Psoas muscle (tissue), 8 donors: ENCODE results near the gene PRSS27. TPM values are rescaled to one million over a fixed set of nuclear protein-coding genes. Genes with fewer than 3 reads are reported as not detected.

Source experiments
- ATAC-seq, 4 donors: fragments of 200-7000 bp; cut with Tn5 transposase; one replicate each; pipeline ENCODE4 v1.9.1; 2020; ENCODE audit warnings: moderate library complexity in 3 of 4, mild to moderate bottlenecking in 2 of 4
- DNase-seq, 2 donors: peaks; one replicate each; pipeline ENCODE4 v3.0.0-alpha.2; 2020
- H3K27ac ChIP-seq: fragments of 200-600 bp; one replicate; pipeline ENCODE4 v1.8.0; 2022
- H3K27me3 ChIP-seq, 3 donors: fragments of 200-600 bp in 1 of 3; one replicate each; pipeline versions ENCODE4 v1.6.1 to v1.8.0; 2013 to 2022; ENCODE audit warnings: low read length in 2 of 3, mild to moderate bottlenecking in 2 of 3, moderate library complexity in 1 of 3; ENCODE audit not compliant: insufficient read depth in 3 of 3
- H3K36me3 ChIP-seq, 2 donors: fragments of 200-600 bp in 1 of 2; one replicate each; pipeline versions ENCODE4 v1.6.1 to v1.8.0; 2013 to 2022; ENCODE audit warnings: low read depth in 1 of 2, mild to moderate bottlenecking in 1 of 2, moderate library complexity in 1 of 2; ENCODE audit not compliant: insufficient read depth in 1 of 2
- H3K4me1 ChIP-seq: fragments of 200-600 bp; one replicate; pipeline ENCODE4 v1.8.0; 2022
- H3K4me3 ChIP-seq: fragments of 200-600 bp; one replicate; pipeline ENCODE4 v1.8.0; 2022; ENCODE audit warnings: mild to moderate bottlenecking
- H3K9me3 ChIP-seq: fragments of 200-600 bp; one replicate; pipeline ENCODE4 v1.8.0; 2022
- WGBS, 3 donors: extraction: QIAGEN DNeasy Blood & Tissue Kit; methylation state at CpG; one replicate each; pipeline versions ENCODE4 v1.1.6 to v1.1.7; 2013; 5-methylcytosine and 5-hydroxymethylcytosine counted together
- intact Hi-C, 2 donors: fragments of 100-400 bp; cut with DNase I; formaldehyde crosslinking; loops; one replicate each; pipeline versions ENCODE4 v1.11.0 to v1.14.2; 2022
- polyA plus RNA-seq, 3 donors: library from polyadenylated mRNA; stranded (reverse); fragments of 200-250 nt; gene quantifications; one replicate each; pipeline ENCODE4 v1.2.3, GENCODE V29; 2013
- total RNA-seq, 4 donors: library from RNA; stranded (reverse); fragmentation: NEBNext Ultra II Directional in 2 of 4; extraction: Animal tissue kit (Norgen Biotek cat#: 25700) in 2 of 4; gene quantifications; one replicate each; pipeline versions ENCODE4 v1.2.1 to v1.2.4, GENCODE V29; 2021 to 2023
- TF ChIP-seq, protein P1 (sequence below): fragments of 200-600 bp; IDR thresholded peaks from one replicate; pipeline ENCODE4 v1.8.0; 2022; ENCODE audit warnings: antibody characterized with exemption
- donor health status: healthy with polysubstance abuse.
- donor health status: DM: no; HTN: no; CAD: no; lungs with moderate emphysema.
- donor health status: Bipolar disorder and iron deficiency.
- donor health status: healthy.
- donor health status: DM: yes; HTN: yes; CAD: no.
- donor health status: DM: no; HTN: no; CAD: no.
- donor health status: DM: no; HTN: no; CAD: no.
- donor health status: DM: yes; HTN: yes; CAD: no.

The PRSS27 gene
- total and polyA plus RNA-seq, 7 donors, result 0.07 to 0.34 (median 0.20) TPM; not detected in 2

DNA sequence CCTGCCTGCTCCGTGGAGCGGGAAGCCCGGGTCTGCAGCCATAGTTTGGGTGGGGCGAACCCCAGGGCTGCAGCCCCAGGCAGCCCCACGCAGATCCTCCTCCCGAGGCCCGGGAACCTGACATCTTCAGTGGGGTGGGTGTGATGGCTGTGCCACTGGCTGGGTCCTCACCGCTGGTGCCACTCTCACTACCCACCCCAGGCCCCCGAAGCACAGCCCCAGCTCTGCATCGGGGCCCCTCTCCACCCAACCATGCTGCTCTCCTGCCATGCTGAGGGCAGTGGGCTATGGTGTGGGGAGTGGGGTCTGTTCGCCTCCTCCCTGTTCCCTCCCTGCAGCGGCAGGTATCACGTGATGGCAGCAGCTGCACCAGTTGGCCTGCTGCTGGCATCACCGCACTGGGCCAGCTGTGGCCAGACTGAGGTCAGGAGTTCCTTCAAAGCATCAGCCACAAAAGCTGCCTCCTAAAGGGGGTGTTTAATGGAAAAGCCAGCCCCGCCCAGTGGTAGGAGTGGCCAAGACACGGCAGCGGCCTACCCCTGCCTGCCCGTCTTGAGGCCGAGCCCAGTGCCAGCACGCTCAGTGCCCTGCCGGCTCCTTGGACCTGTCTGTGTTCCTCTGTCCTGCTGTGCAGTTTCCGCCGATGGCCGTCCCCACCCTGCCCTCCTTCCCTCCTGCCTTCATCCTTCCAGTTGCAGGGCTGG is 26.9 kb downstream of the PRSS27 start:
- WGBS, 3 donors, result 20 to 37% (median 31%) methylated on average over 24 of the region's 24 CpGs
- intact Hi-C loops, result no loop called here
- peak overlapping the region; percentile 38 for H3K4me3 ChIP-seq
- no peaks in the 10 kb centered on the region for H3K27me3 ChIP-seq
- peaks cover 4 to 21% of the 10 kb centered on the region in 2 donors for H3K36me3 ChIP-seq
- DNase-seq (peak; percentile 56 to 75), ATAC-seq (peak; percentile 47 to 77 (median 64))
- peaks cover 41% of the 10 kb centered on the region for H3K4me1 ChIP-seq
- H3K27ac ChIP-seq, result peak overlapping the region; percentile 88
- H3K9me3 ChIP-seq, result no peaks in the 10 kb centered on the region
- TF ChIP-seq, protein P1, sequence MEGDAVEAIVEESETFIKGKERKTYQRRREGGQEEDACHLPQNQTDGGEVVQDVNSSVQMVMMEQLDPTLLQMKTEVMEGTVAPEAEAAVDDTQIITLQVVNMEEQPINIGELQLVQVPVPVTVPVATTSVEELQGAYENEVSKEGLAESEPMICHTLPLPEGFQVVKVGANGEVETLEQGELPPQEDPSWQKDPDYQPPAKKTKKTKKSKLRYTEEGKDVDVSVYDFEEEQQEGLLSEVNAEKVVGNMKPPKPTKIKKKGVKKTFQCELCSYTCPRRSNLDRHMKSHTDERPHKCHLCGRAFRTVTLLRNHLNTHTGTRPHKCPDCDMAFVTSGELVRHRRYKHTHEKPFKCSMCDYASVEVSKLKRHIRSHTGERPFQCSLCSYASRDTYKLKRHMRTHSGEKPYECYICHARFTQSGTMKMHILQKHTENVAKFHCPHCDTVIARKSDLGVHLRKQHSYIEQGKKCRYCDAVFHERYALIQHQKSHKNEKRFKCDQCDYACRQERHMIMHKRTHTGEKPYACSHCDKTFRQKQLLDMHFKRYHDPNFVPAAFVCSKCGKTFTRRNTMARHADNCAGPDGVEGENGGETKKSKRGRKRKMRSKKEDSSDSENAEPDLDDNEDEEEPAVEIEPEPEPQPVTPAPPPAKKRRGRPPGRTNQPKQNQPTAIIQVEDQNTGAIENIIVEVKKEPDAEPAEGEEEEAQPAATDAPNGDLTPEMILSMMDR, result no peak

DNA sequence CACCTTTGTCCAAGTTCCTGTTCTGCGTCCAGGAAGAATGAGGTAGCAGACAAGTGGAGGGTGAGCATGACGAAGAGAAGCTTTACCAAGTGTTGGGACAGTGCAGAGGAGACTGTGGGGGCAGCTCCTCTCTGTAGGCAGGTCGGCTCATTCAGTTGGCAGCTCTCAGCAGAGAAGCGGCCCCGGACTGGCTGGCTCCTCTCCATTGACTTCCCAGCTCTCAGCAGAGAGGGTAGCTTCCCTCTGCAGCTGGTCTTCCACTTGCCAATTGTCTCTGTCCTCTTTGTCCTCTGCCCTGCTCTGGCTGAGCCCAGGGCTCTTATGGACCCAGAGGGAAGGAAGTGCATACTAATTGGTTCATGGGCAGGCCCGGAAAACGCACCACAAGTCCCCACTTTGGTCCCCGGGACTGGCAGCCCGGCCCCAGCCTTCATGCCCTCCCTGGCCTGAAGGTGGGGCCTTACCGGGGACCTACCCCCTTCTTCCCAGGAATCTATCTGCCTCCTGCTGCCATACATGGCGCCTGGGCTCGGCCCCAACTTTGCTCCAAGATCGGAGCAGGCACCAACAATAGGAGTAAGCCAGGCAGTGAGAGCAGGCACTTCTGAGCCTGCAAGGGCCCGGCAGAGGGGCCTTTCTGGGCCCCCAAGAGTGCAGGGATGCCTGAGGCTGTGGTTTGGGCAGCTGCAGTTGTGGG is 27.6 kb downstream of the PRSS27 start:
- peaks cover 41% of the 10 kb centered on the region for H3K4me1 ChIP-seq
- WGBS, 3 donors, result 24 to 32% (median 25%) methylated on average over 14 of the region's 14 CpGs
- H3K27me3 ChIP-seq, result no peaks in the 10 kb centered on the region
- TF ChIP-seq, protein P1, result no peak
- intact Hi-C loops, result no loop called here
- no peaks in the 10 kb centered on the region for H3K9me3 ChIP-seq
- H3K36me3 ChIP-seq, result peaks cover 4 to 14% of the 10 kb centered on the region in 2 donors
- H3K4me3 ChIP-seq, result peak overlapping the region; percentile 38
- DNase-seq (peak; percentile 57 to 79), ATAC-seq (peak; percentile 68 to 80 (median 74))
- peak overlapping the region; percentile 88 for H3K27ac ChIP-seq

DNA sequence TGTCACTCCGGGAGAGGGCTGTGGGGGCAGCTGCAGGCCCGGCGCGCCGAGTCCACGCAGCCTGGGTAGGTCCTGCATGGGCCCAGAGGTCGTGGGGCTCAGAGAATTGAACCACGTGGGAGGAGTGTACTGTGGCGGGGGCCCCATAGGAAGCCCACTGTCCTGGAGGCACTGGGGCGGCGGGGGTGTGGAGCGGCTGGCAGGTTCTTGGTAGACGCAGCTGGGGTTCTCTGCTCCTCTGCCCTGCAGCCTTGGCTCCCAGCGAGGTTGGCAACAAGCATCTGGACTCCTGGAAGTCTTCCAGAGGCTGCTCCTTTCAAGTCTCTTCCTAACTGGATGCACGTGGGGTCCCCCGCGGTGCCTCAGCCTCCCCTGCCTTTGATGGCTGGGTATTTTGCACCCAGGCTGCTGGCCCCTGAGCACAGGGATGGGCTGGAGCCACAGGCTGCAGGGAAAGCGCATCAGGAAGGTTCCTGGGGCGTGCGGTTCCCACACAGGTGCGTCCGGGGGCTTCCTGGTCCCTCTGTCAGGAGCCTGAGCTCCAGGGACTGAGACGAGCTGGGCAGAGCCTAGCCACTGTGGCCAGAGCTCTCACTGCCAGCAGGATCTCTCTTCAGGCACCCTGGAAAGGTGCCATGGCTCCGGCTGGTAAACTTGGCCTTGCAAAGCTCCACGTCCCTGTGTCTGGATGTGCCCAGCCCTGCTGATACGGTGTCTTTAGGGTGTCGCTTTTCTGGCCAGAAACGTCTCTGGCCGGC is 28.4 kb downstream of the PRSS27 start:
- peak overlapping the region; percentile 29 for H3K4me3 ChIP-seq
- intact Hi-C loops, result no loop called here
- ATAC-seq, result peak; percentile 26 to 62 (median 55)
- peak; percentile 54 to 83 for DNase-seq
- H3K9me3 ChIP-seq, result no peaks in the 10 kb centered on the region
- no peaks in the 10 kb centered on the region for H3K27me3 ChIP-seq
- H3K4me1 ChIP-seq, result peaks cover 41% of the 10 kb centered on the region
- H3K36me3 ChIP-seq, result peaks cover under 1 to 7% of the 10 kb centered on the region in 2 donors
- 30 to 41% (median 35%) methylated on average over 25 to 29 of the region's 29 CpGs for WGBS, 3 donors
- H3K27ac ChIP-seq, result peak overlapping the region; percentile 88
- TF ChIP-seq, protein P1, result no peak

DNA sequence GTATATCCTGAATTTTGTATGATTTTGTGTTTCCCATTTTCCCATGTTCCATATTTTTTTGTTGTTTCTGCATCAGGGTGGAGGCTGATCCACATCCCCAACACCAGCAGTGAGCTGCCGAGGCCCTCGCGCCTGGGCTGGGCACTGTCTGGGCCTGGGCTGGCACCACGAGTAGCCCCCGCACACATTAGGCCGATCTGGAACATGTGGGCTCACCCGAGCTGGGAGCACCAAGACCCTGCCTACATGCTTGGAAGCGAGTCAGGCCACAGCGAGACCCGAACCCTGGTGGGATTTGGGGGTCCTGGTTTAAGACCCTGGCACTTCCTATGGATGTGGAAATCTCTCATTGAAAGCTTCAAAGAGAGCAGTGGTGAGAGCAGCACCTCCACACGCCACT is 29.2 kb downstream of the PRSS27 start:
- Histone ChIP-seq H3K9me3 (no peaks in the 10 kb centered on the region), H3K27me3 (no peaks in the 10 kb centered on the region), H3K27ac (peak overlapping the region; percentile 88), H3K4me1 (peaks cover 41% of the 10 kb centered on the region), H3K4me3 (no peak overlapping the region), H3K36me3 (peaks cover 0 to 4% of the 10 kb centered on the region in 2 donors)
- ATAC-seq (no peak), DNase-seq (peak in 1 of 2 donors; percentile 39)
- 78 to 87% (median 87%) methylated on average over 11 of the region's 11 CpGs for WGBS, 3 donors
- intact Hi-C loops, result no loop called here
- TF ChIP-seq, protein P1, result no peak
